Endometrium (tissue), 2 donors: Measurements from ENCODE around the gene SLC9C1.

ENCODE experiments used
- FAIRE-seq: peaks from 2 replicates; lab custom pipeline; 2012; peaks lifted over from hg19 to GRCh38; lab: Jason Lieb, UNC
- donor health status: control.
- donor health status: control.

SLC9C1 gene

GRCh38 chr3:112109322-112109721, 184.7 kb downstream of the SLC9C1 start:
- no peak for FAIRE-seq

- no peak for FAIRE-seq
Observed at GRCh38 chr3:112104774-112105173, 189.2 kb downstream of the SLC9C1 start.

- no peak for FAIRE-seq
Observed at GRCh38 chr3:112101916-112102315, 192.1 kb downstream of the SLC9C1 start.

- FAIRE-seq = no peak
Observed at GRCh38 chr3:112097378-112097777, 196.6 kb downstream of the SLC9C1 start.

GRCh38 chr3:112096176-112096575, 197.8 kb downstream of the SLC9C1 start:
- FAIRE-seq = no peak

- no peak for FAIRE-seq
Observed at GRCh38 chr3:112095731-112096130, 198.3 kb downstream of the SLC9C1 start.

GRCh38 chr3:112093180-112093522, 200.9 kb downstream of the SLC9C1 start:
- FAIRE-seq = no peak

- FAIRE-seq = no peak
Observed at GRCh38 chr3:112092496-112093179, 201.4 kb downstream of the SLC9C1 start.

GRCh38 chr3:112090887-112091586, 203.0 kb downstream of the SLC9C1 start:
- FAIRE-seq = no peak
